GM18526 (cell line): Measurements from ENCODE around the gene CCDC127.

Experiments
- POLR2A ChIP-seq: IDR thresholded peaks from 3 replicates; pipeline ENCODE4 v1.6.1; 2011; ENCODE audit not compliant: insufficient read length; ENCODE audit errors: extremely low read depth

The CCDC127 gene

GRCh38 chr5:152077-152476, 65.9 kb downstream of the CCDC127 start:
- TF ChIP-seq POLR2A, result no peak

GRCh38 chr5:150746-151145, 67.2 kb downstream of the CCDC127 start:
- no peak for TF ChIP-seq POLR2A

GRCh38 chr5:149745-150485, 68.0 kb downstream of the CCDC127 start:
- TF ChIP-seq POLR2A, result no peak

- no peak for TF ChIP-seq POLR2A
Observed at GRCh38 chr5:147751-148150, 70.2 kb downstream of the CCDC127 start.
